A549 treated with CORT108297 at 1 μM for 4 hours (cell line): ENCODE results near the gene ALDH8A1. TPM values are rescaled to one million over a fixed set of nuclear protein-coding genes. Genes with fewer than 3 reads are reported as not detected.

Experiments
- total RNA-seq: library from RNA; stranded (reverse); fragments of 200-300 nt; extraction: Qiagen RNA extraction; gene quantifications from 5 replicates; pipeline ENCODE4 v1.2.3, GENCODE V29; 2022

The ALDH8A1 gene
- total RNA-seq, result 0.11 to 0.16 TPM (median 0.15 TPM) in 5 replicates

GRCh38 chr6:134949927-134950326 lies at the start of gene ALDH8A1:
ALDH8A1 (minus strand) TSS chr6:134950101; CDS start chr6:134950053, 48 bp downstream.

Other genes with a start within 250 kb of the ALDH8A1 start
- 27.6 to 38.5 TPM (median 29.5 TPM) in 5 replicates for gene HBS1L, start 104.7 kb upstream of the ALDH8A1 start, total RNA-seq
- gene MYB, start 231.2 kb upstream of the ALDH8A1 start, total RNA-seq, result 0.49 to 1.1 TPM (median 0.89 TPM) in 5 replicates